ENCODE results near the gene UPF2. TPM values are rescaled to one million over a fixed set of nuclear protein-coding genes. Genes with fewer than 3 reads are reported as not detected.

Gene UPF2
- total and polyA plus RNA-seq, 2 donors (not counting 1 experiment from before 2014, with no cell fraction given): 8.9 to 60.0 TPM

GRCh38 chr10:11901454-11901832, 141.2 kb downstream of the UPF2 start:
- 73% methylated on average over 6 of the region's 7 CpGs for WGBS (ENCODE audit: insufficient coverage)

GRCh38 chr10:11901036-11901301, 141.6 kb downstream of the UPF2 start:
- Histone ChIP-seq H3K27ac (ENCODE audit: low read length in 2 of 2) (no peak overlapping the region), H3K27me3 (replicated peaks in 1 of 4; ENCODE audit: control extremely low read depth in 1 of 4, control insufficient read depth in 3 of 4, insufficient read depth in 4 of 4, low read length in 3 of 4) (no peaks in the 10 kb centered on the region), H4K20me1 (ENCODE audit: control insufficient read depth, insufficient read depth, low read length, poor library complexity, severe bottlenecking) (no peaks in the 10 kb centered on the region), H3K4me2 (replicated peaks; ENCODE audit: low read depth, low read length, poor library complexity, severe bottlenecking) (no peak overlapping the region), H3K9ac (ENCODE audit: low read length) (no peak overlapping the region), H2AFZ (ENCODE audit: insufficient read depth, low read depth, low read length, poor library complexity, severe bottlenecking) (no peak overlapping the region), H3K36me3 (replicated peaks in 1 of 2; ENCODE audit: control extremely low read depth in 1 of 2, control insufficient read depth in 1 of 2, extremely low read depth in 1 of 2, insufficient read depth in 2 of 2, low read length in 1 of 2) (no peaks in the 10 kb centered on the region), H3K4me3 (ENCODE audit: control extremely low read depth in 1 of 5, extremely low read depth in 1 of 5, insufficient read depth in 1 of 5, low read depth in 2 of 5, low read length in 4 of 5) (no peak overlapping the region), H3K79me2 (ENCODE audit: control insufficient read depth, insufficient read depth, low read length) (no peaks in the 10 kb centered on the region), H3K4me1 (ENCODE audit: control insufficient read depth in 2 of 2, insufficient read depth in 2 of 2, low read length in 2 of 2) (no peaks in the 10 kb centered on the region), H3K9me3 (ENCODE audit: control extremely low read depth in 1 of 3, control insufficient read depth in 2 of 3, insufficient read depth in 1 of 3, low read length in 2 of 3) (no peaks in the 10 kb centered on the region)
- intact Hi-C loops (cut with micrococcal nuclease): no loop called here
- H3K9me3 Mint-ChIP-seq (ENCODE audit: insufficient read depth): no peaks in the 10 kb centered on the region
- H3K27ac Mint-ChIP-seq: no peak overlapping the region
- 100% methylated on average over 5 of the region's 6 CpGs for WGBS (ENCODE audit: insufficient coverage)
- no peak for ATAC-seq (ENCODE audit: low read depth)
- DNase-seq: no peak
- ChIA-PET POLR2A (no interaction called here), CTCF (no interaction called here)
- no peak for TF ChIP-seq EZH2 (IDR thresholded peaks at IDR 0.05; ENCODE audit: borderline replicate concordance, insufficient read depth, low read depth, low read length, poor library complexity, severe bottlenecking)
- no peak for TF ChIP-seq CTCF (IDR thresholded peaks at IDR 0.05)
- no peak overlapping the region for H3K4me3 Mint-ChIP-seq
- H3K27me3 Mint-ChIP-seq: no peaks in the 10 kb centered on the region
- H3K4me1 Mint-ChIP-seq: no peaks in the 10 kb centered on the region

More at GRCh38 chr10:11901454-11901832, 141.2 kb downstream of the UPF2 start:
- H3K36me3 ChIP-seq (replicated peaks in 1 of 2; ENCODE audit: control extremely low read depth in 1 of 2, control insufficient read depth in 1 of 2, extremely low read depth in 1 of 2, insufficient read depth in 2 of 2, low read length in 1 of 2): no peaks in the 10 kb centered on the region
- no peaks in the 10 kb centered on the region for H3K9me3 ChIP-seq (ENCODE audit: control extremely low read depth in 1 of 3, control insufficient read depth in 2 of 3, insufficient read depth in 1 of 3, low read length in 2 of 3)
- no peaks in the 10 kb centered on the region for H4K20me1 ChIP-seq (ENCODE audit: control insufficient read depth, insufficient read depth, low read length, poor library complexity, severe bottlenecking)
- no peaks in the 10 kb centered on the region for H3K27me3 Mint-ChIP-seq
- H3K9me3 Mint-ChIP-seq (ENCODE audit: insufficient read depth): no peaks in the 10 kb centered on the region
- TF ChIP-seq CTCF (IDR thresholded peaks at IDR 0.05): no peak
- no peak for TF ChIP-seq EZH2 (IDR thresholded peaks at IDR 0.05; ENCODE audit: borderline replicate concordance, insufficient read depth, low read depth, low read length, poor library complexity, severe bottlenecking)
- H3K4me3 Mint-ChIP-seq: no peak overlapping the region
- no peak overlapping the region for H3K4me3 ChIP-seq (ENCODE audit: control extremely low read depth in 1 of 5, extremely low read depth in 1 of 5, insufficient read depth in 1 of 5, low read depth in 2 of 5, low read length in 4 of 5)
- H3K4me1 Mint-ChIP-seq: no peaks in the 10 kb centered on the region
- ChIA-PET POLR2A (no interaction called here), CTCF (no interaction called here)
- no peak overlapping the region for H3K4me2 ChIP-seq (replicated peaks; ENCODE audit: low read depth, low read length, poor library complexity, severe bottlenecking)
- no peak for DNase-seq
- no peaks in the 10 kb centered on the region for H3K27me3 ChIP-seq (replicated peaks in 1 of 4; ENCODE audit: control extremely low read depth in 1 of 4, control insufficient read depth in 3 of 4, insufficient read depth in 4 of 4, low read length in 3 of 4)
- no peaks in the 10 kb centered on the region for H3K79me2 ChIP-seq (ENCODE audit: control insufficient read depth, insufficient read depth, low read length)
- H3K27ac Mint-ChIP-seq: no peak overlapping the region
- intact Hi-C loops (cut with micrococcal nuclease): no loop called here
- no peak overlapping the region for H3K27ac ChIP-seq (ENCODE audit: low read length in 2 of 2)
- no peak overlapping the region for H3K9ac ChIP-seq (ENCODE audit: low read length)
- H2AFZ ChIP-seq (ENCODE audit: insufficient read depth, low read depth, low read length, poor library complexity, severe bottlenecking): no peak overlapping the region
- H3K4me1 ChIP-seq (ENCODE audit: control insufficient read depth in 2 of 2, insufficient read depth in 2 of 2, low read length in 2 of 2): no peaks in the 10 kb centered on the region
- ATAC-seq (ENCODE audit: low read depth): no peak

Data from B cell (primary cell).